ENCODE results near the gene TPST2.

TPST2 gene

GRCh38 chr22:26610072-26610958 is 20.4 kb upstream of the TPST2 start:
- DNase-seq (ENCODE audit: low read depth) = no peak

GRCh38 chr22:26609287-26609686 is 19.4 kb upstream of the TPST2 start:
- no peak for DNase-seq (ENCODE audit: low read depth)

- DNase-seq (ENCODE audit: low read depth) = no peak
These were observed 18.2 kb upstream of the TPST2 start for GRCh38 chr22:26608129-26608528.

- no peak for DNase-seq (ENCODE audit: low read depth)
These were observed 16.7 kb upstream of the TPST2 start for GRCh38 chr22:26606611-26607010.

DNA sequence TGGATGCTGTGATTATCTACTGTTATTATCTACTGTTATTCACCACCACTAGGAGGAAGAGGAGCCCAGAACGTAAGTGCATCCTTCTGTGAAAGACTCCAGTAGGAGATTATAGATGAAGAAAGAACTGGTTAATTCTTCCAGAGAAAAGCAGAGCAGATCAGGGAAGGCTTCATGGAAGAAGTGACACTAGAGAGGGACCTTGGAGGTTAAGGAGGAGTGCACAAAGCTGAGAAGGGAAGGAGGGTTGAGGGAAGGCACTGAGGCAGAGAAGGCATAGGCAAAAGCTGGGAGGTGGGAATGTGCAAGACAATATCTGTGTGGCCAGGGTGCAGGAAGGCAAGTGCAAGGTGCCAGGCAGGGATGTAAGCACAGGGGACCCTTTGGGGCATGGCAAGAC is 14.4 kb upstream of the TPST2 start:
- DNase-seq (ENCODE audit: low read depth) = no peak

DNA sequence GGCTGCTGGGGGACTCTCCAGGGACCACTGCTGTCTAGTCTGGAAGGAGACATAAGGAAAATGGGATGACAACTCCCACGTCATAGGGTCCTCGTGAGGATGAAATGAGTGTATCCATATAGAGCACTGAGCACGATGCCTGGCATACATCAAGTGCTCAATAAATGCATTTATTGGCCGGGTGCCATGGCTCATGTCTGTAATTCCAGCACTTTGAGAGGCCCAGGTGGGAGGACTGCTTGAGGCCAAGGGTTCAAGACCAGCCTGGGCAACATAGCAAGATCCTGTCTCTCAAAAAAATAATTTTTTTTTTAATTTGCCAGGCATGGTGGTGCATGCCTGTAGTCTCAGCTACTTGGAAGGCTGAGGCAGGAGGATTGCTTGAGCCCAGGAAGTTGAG is 12.2 kb upstream of the TPST2 start:
- no peak for DNase-seq (ENCODE audit: low read depth)

DNA sequence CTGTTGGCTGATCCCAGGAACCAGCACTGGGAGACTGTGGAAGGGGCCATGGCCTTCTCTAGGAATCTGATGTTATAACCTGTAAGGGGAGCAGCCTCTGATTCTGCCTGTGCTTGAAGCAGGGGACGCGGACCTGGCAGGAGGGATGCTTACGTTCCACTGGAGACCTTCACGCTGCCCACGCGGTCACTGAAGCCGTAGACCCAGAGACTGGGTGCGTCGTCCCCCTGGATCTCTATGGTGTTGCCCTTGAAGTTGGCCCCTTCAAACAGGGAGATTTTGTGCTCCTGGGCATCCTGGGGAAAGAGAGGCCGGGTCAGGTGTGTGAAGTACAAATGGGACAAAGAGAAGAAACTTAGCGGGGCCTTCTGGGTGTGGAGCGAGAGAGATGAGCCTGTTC is 11.8 kb upstream of the TPST2 start:
- DNase-seq (ENCODE audit: low read depth) = no peak

GRCh38 chr22:26599505-26599904 is 9.6 kb upstream of the TPST2 start:
- no peak for DNase-seq (ENCODE audit: low read depth)

DNA sequence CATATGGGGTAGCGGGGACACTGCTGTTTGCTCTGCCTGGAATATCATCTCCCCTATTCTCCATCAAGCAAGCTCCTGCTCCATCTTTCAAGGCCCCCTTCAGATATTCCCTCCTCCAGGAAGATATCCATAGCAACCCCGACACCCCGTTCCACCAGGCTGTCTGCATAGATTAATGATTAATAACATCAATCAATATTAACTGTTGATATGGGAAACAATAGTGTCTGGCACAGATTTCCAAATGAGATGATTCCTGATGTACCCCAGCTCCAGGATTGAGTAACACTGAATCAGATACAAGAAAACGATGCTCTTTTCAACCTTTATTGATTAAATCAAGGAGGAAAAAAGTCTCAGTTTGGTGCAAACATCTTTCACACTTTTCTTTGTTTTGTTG is 7.5 kb upstream of the TPST2 start:
- no peak for DNase-seq (ENCODE audit: low read depth)

GRCh38 chr22:26597026-26597425 is 7.1 kb upstream of the TPST2 start:
- no peak for DNase-seq (ENCODE audit: low read depth)

- DNase-seq (ENCODE audit: low read depth) = no peak
These were observed 3.8 kb upstream of the TPST2 start for GRCh38 chr22:26593763-26594162.

GRCh38 chr22:26592421-26592891 is 2.5 kb upstream of the TPST2 start:
- peak; percentile 37 for DNase-seq (ENCODE audit: low read depth)

- DNase-seq (ENCODE audit: low read depth) = no peak
These were observed 526 bp downstream of the TPST2 start for GRCh38 chr22:26589367-26589844.

DNA sequence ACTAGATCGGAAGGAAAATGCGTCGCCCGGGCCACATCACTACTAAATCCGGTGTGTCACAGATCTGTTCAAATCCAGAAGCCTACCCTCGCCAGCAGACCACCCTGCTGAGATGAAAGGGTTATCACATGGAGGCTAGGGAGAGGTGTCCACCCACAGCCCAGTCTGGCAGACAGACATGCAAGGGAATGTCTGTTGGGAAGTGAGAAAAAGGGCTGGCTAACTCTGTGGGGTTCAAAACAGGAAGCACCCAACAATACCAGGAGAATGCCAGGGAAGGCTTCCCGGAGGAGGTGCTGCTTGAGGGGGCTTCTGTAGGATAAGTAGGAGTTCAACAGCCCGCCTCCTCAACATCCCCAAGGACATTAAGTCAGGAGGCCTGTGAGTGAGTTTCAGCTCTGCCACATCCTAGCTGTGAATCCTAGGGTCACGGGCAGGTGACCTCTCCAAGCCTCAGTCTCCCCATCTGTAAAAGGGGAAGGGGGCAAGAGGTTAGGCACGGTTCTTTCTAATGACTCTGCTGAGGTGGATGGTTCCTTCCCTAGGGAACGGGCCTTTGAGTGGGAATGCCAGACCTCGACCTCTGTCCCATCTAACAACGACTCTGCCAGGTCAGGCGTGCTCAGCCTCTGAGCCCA is 1.1 kb downstream of the TPST2 start:
- DNase-seq (ENCODE audit: low read depth) = no peak

- no peak for DNase-seq (ENCODE audit: low read depth)
These were observed 1.8 kb downstream of the TPST2 start for GRCh38 chr22:26587991-26588613.

GRCh38 chr22:26586556-26587325 is 3.2 kb downstream of the TPST2 start:
- no peak for DNase-seq (ENCODE audit: low read depth)

GRCh38 chr22:26585104-26585790 is 4.7 kb downstream of the TPST2 start:
- no peak for DNase-seq (ENCODE audit: low read depth)

GRCh38 chr22:26584010-26584409 is 5.9 kb downstream of the TPST2 start:
- no peak for DNase-seq (ENCODE audit: low read depth)

DNA sequence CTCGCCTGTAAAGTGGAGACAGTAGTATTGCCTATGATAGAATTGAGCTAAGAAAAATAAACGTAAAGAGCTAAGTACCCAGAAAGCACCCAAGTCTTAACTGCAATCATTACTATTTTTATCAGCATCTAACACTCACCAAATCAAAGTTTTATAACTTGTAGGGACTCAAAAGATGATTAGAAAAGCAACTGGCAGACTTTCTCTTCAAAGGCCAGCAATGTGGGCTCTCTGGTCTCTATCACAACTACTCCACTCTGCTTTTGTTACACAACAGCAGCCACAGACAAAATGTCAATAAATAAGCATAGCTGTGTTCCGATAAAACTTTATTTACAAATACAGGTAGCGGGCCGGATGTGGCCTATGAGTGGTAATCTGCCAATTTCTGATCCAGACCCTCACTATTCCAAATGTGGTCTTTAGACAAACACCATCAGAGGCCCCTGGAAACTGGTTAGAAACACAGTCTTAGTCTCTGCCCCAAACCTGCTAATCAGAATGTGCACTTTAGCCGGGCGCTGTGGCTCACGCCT is 8.2 kb downstream of the TPST2 start:
- no peak for DNase-seq (ENCODE audit: low read depth)

- DNase-seq (ENCODE audit: low read depth) = no peak
These were observed 8.9 kb downstream of the TPST2 start for GRCh38 chr22:26581026-26581425.
